ENCODE measurements around the gene KCTD11.

The KCTD11 gene

GRCh38 chr17:7380855-7381683 is 29.1 kb downstream of the KCTD11 start, which contains the start of gene TNK1:
Gene TNK1, plus strand, starts transcription at chr17:7381089. Its CDS starts 1,838 bp downstream, at chr17:7382927.
- DNase-seq: no peak

- no peak for DNase-seq
Measured at GRCh38 chr17:7382901-7383300, 30.9 kb downstream of the KCTD11 start.

GRCh38 chr17:7383371-7383741 is 31.4 kb downstream of the KCTD11 start:
- no peak for DNase-seq

GRCh38 chr17:7383742-7384488 is 32.0 kb downstream of the KCTD11 start:
- DNase-seq: peak; percentile 76

GRCh38 chr17:7384489-7385081 is 32.6 kb downstream of the KCTD11 start:
- no peak for DNase-seq

- no peak for DNase-seq
Measured at GRCh38 chr17:7388856-7389255, 36.9 kb downstream of the KCTD11 start.

- DNase-seq: no peak
Measured at GRCh38 chr17:7389924-7390910, 38.3 kb downstream of the KCTD11 start.

- no peak for DNase-seq
Measured at GRCh38 chr17:7391307-7391706, 39.3 kb downstream of the KCTD11 start.

- no peak for DNase-seq
Measured at GRCh38 chr17:7392696-7393612, 41.0 kb downstream of the KCTD11 start.

GRCh38 chr17:7393613-7394451 is 41.9 kb downstream of the KCTD11 start:
- peak; percentile 70 for DNase-seq

- peak; percentile 75 for DNase-seq
Measured at GRCh38 chr17:7394452-7395191, 42.7 kb downstream of the KCTD11 start, which contains the start of gene PLSCR3. Gene PLSCR3, minus strand, starts transcription at chr17:7394525. Its CDS starts 415 bp downstream, at chr17:7394110.

- no peak for DNase-seq
Measured at GRCh38 chr17:7396147-7396546, 44.2 kb downstream of the KCTD11 start.

- no peak for DNase-seq
Measured at GRCh38 chr17:7398612-7399011, 46.6 kb downstream of the KCTD11 start.

- DNase-seq: no peak
Measured at GRCh38 chr17:7403043-7403726, 51.2 kb downstream of the KCTD11 start.

GRCh38 chr17:7403727-7403976 is 51.7 kb downstream of the KCTD11 start:
- no peak for DNase-seq

- DNase-seq: peak; percentile 94
Measured at GRCh38 chr17:7403977-7404736, 52.2 kb downstream of the KCTD11 start, which contains the start of gene TMEM256. Gene TMEM256, minus strand, starts transcription at chr17:7404097. Its CDS starts 13 bp downstream, at chr17:7404084.

Data from activated CD4-positive, alpha-beta T cell treated with anti-CD3 and anti-CD28 coated beads, Interleukin-2, amount 50 U/mL, for 1 hour (primary cell).